GM03348 (cell line): ENCODE measurements around the gene NEK10.
A peak's percentile ranks its signal among the peaks of the same experiment; 100 is the strongest.

Experiments used
- DNase-seq: peaks from one replicate; pipeline ENCODE4 v3.0.0; 2012; ENCODE audit warnings: low spot score

The NEK10 gene

GRCh38 chr3:27221264-27221932, 147.8 kb downstream of the NEK10 start:
- no peak for DNase-seq

DNA sequence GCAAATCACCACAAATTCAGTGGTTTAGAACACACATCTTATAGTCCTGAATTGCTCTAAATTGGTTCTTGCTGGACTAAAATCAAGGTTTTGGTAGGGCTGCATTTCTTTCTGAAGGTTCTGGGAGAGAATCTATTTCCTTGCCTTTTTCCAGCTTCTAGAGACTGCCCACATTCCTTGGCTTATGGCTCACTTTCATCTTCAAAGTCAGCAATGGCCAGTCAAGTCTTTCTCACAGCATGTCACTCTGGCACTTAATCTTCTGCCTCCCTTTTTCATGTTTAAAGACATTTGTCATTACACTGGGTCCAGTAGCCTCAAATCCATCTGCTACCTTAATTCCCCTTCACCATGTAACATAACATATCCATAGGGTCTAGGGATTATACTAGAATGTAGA, 149.0 kb downstream of the NEK10 start:
- no peak for DNase-seq

GRCh38 chr3:27219127-27219845, 149.9 kb downstream of the NEK10 start:
- DNase-seq = peak; percentile 19

GRCh38 chr3:27216955-27217552, 152.1 kb downstream of the NEK10 start:
- DNase-seq = peak; percentile 39

- no peak for DNase-seq
Observed at GRCh38 chr3:27216295-27216855, 152.8 kb downstream of the NEK10 start.

GRCh38 chr3:27213450-27213849, 155.7 kb downstream of the NEK10 start:
- DNase-seq = no peak

DNA sequence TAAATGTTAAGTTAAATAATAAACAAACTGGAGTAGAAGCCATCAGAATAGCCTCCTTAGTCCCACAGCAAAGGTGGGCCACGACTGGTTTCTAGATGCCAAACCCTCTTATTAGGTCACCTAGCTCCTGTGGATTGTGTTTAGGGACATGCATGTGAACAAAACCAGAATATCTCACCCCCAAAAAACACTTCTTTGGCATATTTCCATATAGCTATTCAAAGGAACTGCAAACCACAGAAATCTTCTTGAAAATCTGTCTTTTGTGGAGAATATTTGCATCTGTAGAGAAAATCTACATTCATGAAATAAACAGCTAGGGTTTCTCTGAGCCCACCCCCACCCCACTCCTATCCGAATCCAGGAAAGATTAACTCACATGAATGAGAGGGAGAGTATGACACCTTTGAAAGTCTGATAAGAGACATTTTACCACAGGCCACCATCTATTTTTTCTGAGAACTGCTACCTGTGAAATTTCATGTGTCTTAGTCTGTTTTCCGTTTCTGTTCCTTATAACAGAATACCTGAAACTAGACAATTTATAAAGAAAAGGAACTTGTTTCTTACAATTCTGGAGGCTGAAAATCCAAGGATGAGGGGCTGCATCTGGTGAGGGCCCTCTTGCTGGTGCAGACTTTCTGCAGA, 159.4 kb downstream of the NEK10 start:
- no peak for DNase-seq

DNA sequence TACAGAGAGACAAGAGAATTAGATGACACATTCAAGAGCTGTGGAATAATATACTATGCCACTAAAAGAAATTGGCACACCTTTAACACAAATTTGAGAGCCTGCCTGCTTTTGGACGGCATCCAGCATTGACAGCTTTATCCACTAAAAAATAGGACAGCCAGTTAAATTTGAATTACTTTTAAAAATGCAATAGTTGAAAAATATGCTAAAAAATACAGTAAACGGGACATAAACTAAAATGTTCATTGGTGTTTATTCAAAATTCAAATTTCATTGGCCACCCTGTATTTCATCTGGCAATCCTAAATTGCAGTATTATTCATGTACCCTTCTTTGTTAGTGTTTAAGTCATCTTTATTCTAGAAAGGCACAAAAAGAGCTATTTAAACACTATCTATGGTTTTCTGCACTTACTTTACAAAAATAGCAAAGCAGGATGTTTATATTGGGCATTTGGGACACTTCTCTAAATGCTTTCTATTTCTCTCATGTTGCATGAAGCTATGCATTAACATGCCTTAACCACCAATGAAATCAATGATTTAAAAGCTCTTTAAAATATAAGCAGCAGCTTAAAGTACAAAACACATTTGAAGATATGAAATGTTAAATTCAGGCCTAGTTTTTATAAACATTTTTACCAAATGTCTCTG, 160.1 kb downstream of the NEK10 start:
- no peak for DNase-seq

DNA sequence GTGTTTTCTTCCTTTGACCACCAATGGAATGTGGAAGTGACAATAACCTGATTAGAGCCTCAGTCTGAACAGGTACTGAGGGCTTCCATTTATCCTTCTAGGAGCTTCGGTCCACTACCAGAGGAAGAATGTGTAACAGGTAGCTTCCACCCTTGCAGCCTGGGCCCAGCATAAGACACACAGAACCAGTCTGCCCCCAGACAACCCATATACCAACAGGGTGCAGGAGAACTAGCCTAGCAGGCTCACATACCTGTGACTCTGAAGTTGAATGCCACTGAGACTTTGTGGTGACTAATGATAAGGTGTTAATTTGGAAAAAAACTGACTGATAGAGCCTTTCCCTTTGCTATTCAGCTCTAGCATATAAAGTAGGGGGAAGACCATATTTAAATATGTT, 166.2 kb downstream of the NEK10 start:
- DNase-seq = no peak

GRCh38 chr3:27201492-27201891, 167.7 kb downstream of the NEK10 start:
- DNase-seq = no peak

DNA sequence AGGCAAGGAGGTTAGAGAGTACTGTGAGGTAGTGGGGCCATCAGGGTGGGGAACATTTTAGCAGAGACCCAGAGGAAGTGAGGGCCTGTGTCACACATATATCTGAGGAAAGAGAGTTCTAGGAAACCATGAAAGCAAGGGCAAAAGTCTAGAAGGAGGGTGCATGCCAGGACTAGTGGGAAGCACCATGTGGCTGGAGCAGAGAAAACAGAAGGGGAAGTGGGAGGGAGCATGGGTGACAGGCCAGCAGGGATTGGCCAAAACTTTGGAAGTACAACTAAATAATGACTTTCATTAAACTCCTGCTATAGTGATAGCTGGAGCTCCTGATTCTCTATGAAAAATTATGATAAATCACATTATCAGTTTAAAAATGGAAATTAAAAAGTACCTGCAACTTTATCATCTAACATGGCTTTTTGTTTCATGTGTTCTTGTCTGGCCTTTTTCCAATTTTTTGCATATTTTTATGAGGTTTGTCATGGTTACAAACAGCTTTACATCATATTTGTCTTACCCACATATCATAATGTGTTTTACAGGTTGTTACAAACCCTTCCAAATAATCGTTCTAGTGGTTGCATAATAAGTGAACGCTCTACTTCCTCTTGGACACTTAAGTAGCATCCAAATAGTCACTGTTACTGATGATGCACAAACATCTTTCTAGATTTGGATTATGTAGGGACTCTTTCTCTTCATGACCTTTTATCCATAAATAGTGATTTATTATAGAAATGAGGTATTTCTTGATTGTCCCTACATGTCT, 168.3 kb downstream of the NEK10 start:
- no peak for DNase-seq

DNA sequence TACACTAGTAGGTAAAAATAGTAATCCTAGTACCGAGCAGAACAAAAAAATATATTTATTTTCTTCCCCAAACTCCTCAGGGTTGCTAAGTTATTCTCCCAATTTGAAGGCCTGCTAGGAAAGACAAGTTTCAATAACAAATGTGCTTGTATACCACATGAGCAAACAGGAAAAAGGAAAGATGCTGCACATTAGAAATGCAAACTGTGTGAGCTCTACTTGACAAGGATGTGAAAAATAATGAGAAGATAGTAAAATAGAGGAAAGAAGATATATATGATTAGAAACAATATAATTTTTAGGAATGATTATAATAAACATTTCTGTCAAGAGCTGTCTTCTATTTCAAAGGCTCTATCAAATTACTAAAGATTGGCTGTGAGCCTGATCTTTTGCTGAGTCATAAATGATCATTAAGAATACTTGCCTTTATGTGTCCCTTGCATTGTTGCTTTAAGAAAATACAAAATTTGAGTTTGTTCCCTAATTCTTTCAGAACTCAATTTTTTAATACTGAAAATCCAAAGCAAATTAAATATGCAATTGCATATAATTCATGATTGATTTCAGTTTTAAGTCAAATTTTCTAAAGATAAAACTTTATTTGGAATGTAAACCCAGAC, 174.2 kb downstream of the NEK10 start:
- DNase-seq = no peak

DNA sequence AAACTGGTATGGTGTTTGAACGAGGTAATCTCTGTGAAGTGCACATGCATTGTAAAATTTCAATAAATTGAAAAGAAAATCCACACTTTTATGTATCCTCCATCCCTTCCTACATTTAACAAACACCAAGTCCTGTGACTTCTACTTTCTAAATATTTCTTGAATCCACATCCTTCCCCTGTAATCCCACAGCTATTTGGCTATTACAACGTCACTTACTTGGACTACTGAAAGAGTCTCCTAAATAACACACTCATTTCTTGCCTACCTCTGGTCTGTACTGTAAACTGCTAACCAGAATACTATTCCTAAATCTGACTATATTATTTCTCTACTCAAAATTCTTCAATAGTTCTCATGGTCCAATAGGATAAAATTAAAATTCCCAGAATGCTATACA, 176.1 kb downstream of the NEK10 start:
- DNase-seq = no peak

GRCh38 chr3:27186013-27186412, 183.2 kb downstream of the NEK10 start:
- no peak for DNase-seq

DNA sequence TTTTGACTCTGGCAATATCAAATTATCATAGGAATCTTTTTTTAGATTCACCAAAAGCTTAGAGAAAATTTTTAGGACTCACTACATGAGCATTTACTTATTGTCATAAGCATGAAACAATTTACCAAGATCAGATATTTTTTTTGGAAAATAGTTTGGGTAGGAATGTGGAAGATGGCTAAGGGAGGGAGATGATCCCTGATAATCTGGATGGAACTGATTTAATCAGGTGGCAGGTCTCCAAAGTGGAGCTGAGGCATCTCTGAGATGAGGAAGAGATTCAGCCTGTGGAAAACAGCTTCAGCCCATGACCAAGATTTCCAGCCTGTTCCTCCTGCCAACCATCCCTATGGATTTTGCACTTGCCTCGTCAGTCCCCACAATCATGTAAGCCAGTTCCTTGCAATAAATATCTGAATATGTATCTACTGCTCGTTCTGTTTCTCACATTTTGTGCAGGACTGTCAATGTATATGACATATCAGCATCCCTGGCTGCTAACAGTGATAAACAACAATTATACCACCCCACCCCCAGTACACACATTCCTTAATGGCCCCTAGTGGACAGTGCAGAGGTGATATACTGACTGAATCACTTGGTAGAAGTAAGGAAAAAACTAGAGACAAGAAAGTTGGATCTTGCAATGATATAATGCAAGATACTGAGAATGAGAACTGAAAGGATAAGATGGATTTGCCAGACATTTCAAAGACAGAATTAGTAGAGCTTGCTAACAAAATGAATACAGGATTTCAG, 183.8 kb downstream of the NEK10 start:
- peak; percentile 12 for DNase-seq

GRCh38 chr3:27184261-27184660, 184.9 kb downstream of the NEK10 start:
- no peak for DNase-seq

- DNase-seq = no peak
Observed at GRCh38 chr3:27176256-27176655, 192.9 kb downstream of the NEK10 start.

DNA sequence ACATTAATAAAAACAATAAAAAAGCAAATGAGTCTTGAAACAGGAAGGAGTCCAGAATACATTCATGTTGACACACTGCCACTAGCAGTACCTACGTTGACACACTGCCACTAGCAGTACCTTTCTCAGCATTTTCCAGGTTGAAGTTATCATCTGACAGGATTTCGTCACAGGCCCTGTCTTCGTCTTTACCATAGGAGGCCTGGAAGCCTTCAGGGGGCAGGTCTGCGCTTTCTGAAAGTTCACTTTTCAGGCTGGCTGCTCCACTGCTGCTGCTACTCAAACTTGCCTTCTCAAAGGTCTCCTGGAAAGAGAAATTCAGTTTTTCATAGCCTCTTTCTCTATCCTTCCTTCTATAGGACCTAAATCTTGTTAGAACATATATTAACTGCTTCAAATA, 194.7 kb downstream of the NEK10 start:
- no peak for DNase-seq

- DNase-seq = no peak
Observed at GRCh38 chr3:27171113-27171512, 198.1 kb downstream of the NEK10 start.

DNA sequence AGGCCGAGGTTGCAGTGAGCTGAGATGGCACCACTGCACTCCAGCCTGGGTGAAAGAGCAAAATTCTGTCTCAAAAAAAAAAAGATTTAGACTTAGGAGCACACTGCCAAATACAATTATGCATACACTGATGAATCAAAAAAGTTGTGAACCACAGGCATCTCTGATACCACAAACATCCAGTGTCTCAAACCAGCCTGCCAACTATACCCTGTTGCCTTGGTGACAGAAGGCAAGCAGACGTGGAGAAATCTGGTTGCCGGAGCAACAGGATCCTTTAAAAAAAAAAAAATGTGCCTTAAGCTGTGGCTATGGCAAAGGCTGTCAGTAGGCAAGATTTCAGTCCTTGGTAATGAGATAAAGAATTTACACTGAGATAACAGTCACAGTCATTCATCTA, 202.3 kb downstream of the NEK10 start:
- peak; percentile 84 for DNase-seq
